ENCODE measurements around the gene TRIM37. TPM values are rescaled to one million over a fixed set of nuclear protein-coding genes. Genes with fewer than 3 reads are reported as not detected.
A peak's percentile ranks its signal among the peaks of the same experiment; 100 is the strongest.

The TRIM37 gene
- total RNA-seq, 2 experiments from 2014 or later: 19.9 to 24.1 TPM

DNA sequence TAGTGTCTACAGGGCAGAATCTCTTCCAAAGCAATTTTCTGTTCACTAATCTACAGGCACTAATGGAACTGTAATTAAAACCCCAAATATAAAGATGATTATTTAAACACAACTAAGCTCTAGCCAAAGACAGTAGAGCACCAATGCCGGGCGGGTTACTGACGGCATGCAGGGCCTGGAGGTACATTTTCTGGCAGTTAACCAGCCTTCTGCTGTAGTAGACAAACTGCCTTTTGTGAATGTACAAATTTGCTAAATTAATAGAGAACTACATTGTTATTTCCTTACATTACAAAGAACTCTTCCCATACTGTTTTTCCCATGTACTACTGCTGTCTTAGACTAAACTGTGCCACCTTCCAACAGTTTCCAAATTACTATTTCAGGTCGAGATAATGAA lies 107.8 kb downstream of the TRIM37 start:
- intact Hi-C loops (cut with micrococcal nuclease): no loop called here
- Mint-ChIP-seq H3K27ac (no peak overlapping the region), H3K36me3 (ENCODE audit: low read depth) (peaks cover 19% of the 10 kb centered on the region)

DNA sequence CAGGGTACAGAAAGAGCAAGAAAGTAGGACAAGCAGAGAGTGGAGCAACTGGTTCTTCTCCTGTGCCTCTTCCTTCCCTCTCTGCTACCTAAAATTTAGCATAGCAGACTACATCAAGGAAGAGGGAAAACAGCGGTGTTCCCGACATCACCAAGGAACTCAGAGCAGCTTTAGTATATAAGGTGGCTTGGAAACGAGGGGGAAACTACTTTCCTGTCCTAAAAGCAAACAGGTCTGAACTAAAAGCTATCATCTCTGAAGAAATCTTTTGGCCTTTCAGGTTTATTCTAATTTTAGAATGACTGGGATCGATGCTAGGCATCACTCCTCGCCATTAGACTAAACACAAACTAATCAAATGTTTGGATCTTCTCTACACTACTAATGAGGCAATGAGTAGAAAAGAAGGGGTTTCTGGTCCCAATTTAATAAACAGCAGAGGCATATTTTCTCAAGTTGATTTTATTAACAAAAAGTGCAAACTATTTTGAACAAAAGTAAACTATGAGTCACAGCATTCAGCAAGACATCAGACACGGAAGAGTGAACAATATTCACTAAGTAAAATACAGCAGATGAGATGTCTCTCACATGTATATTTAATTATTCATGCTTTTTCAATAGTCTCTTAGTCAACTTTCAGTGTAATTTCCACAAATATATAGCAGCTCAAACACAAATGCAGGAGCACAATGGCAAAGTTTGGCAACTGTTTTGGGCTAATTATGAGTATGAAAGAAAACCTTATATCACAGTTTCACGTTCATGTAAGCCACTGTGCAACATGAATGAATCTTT lies 108.7 kb downstream of the TRIM37 start:
- peaks cover 19% of the 10 kb centered on the region for H3K36me3 Mint-ChIP-seq (ENCODE audit: low read depth)
- H3K27me3 Mint-ChIP-seq (ENCODE audit: low read depth): no peaks in the 10 kb centered on the region
- no peak overlapping the region for H3K4me3 Mint-ChIP-seq
- DNase-seq: no peak
- intact Hi-C loops (cut with micrococcal nuclease): no loop called here
- CTCF ChIA-PET: no interaction called here
- no peak overlapping the region for H3K27ac Mint-ChIP-seq
- no peaks in the 10 kb centered on the region for H3K9me3 Mint-ChIP-seq
- H3K4me1 Mint-ChIP-seq (ENCODE audit: low read depth): peaks cover 37% of the 10 kb centered on the region

More for the DNA sequence above, 107.8 kb downstream of the TRIM37 start:
- Mint-ChIP-seq H3K27me3 (ENCODE audit: low read depth) (no peaks in the 10 kb centered on the region), H3K9me3 (no peaks in the 10 kb centered on the region), H3K4me1 (ENCODE audit: low read depth) (peaks cover 35% of the 10 kb centered on the region), H3K4me3 (no peak overlapping the region)
- CTCF ChIA-PET: no interaction called here
- DNase-seq: no peak

GRCh38 chr17:58996968-58997367 lies 109.7 kb downstream of the TRIM37 start:
- Mint-ChIP-seq H3K27ac (no peak overlapping the region), H3K4me3 (no peak overlapping the region), H3K27me3 (ENCODE audit: low read depth) (no peaks in the 10 kb centered on the region), H3K4me1 (ENCODE audit: low read depth) (peaks cover 32% of the 10 kb centered on the region), H3K36me3 (ENCODE audit: low read depth) (peaks cover 19% of the 10 kb centered on the region), H3K9me3 (no peaks in the 10 kb centered on the region)
- no peak for DNase-seq
- intact Hi-C loops (cut with micrococcal nuclease): no loop called here
- CTCF ChIA-PET: no interaction called here

DNA sequence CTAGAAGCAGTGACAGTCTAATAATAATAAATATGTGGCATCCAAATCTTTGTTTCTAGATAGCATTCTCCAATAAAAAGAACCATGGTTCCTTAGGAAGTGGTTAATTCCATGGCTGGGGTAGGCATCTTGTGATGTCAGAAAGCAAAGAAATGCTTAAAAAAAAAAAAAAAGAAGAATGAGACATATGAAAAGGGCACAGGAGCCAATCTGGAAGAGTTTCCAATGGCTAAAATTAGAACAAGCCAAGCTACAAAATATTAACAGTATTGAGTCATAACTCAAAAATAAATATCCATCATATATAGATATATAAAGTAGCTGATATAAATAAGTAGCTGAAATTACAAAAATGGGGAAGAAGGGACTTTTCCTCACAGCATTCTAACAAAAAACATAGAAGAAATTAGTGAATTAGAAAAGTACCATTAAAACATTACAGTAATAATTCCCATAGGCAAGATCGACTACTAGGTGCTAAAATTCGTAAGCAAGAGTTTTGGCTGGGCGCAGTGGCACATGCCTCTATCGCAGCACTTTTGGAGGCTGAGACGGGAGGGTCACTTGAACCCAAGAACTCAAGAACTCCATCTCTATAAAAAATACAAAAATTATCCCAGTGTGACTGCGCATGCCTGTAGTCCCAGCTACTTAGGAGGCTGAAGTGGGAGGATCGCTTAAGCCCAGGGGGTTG lies 111.3 kb downstream of the TRIM37 start:
- Mint-ChIP-seq H3K36me3 (ENCODE audit: low read depth) (peaks cover 15% of the 10 kb centered on the region), H3K27me3 (ENCODE audit: low read depth) (no peaks in the 10 kb centered on the region), H3K4me1 (ENCODE audit: low read depth) (peaks cover 23% of the 10 kb centered on the region), H3K4me3 (no peak overlapping the region), H3K27ac (no peak overlapping the region), H3K9me3 (no peaks in the 10 kb centered on the region)
- DNase-seq: no peak
- CTCF ChIA-PET: no interaction called here
- intact Hi-C loops (cut with micrococcal nuclease): no loop called here

GRCh38 chr17:58993311-58993710 lies 113.4 kb downstream of the TRIM37 start:
- Mint-ChIP-seq H3K36me3 (ENCODE audit: low read depth) (peaks cover 2% of the 10 kb centered on the region), H3K4me1 (ENCODE audit: low read depth) (peaks cover 14% of the 10 kb centered on the region), H3K27ac (no peak overlapping the region), H3K27me3 (ENCODE audit: low read depth) (no peaks in the 10 kb centered on the region), H3K4me3 (no peak overlapping the region), H3K9me3 (no peaks in the 10 kb centered on the region)
- no peak for DNase-seq
- intact Hi-C loops (cut with micrococcal nuclease): no loop called here
- CTCF ChIA-PET: no interaction called here

- Mint-ChIP-seq H3K4me3 (no peak overlapping the region), H3K4me1 (ENCODE audit: low read depth) (peaks cover 11% of the 10 kb centered on the region), H3K36me3 (ENCODE audit: low read depth) (no peaks in the 10 kb centered on the region), H3K9me3 (no peaks in the 10 kb centered on the region), H3K27me3 (ENCODE audit: low read depth) (no peaks in the 10 kb centered on the region), H3K27ac (no peak overlapping the region)
- peak; percentile 8 for DNase-seq
- CTCF ChIA-PET: no interaction called here
- intact Hi-C loops (cut with micrococcal nuclease): no loop called here
Measured at GRCh38 chr17:58991718-58992331, 114.9 kb downstream of the TRIM37 start.

- H3K27me3 Mint-ChIP-seq (ENCODE audit: low read depth): no peaks in the 10 kb centered on the region
- H3K9me3 Mint-ChIP-seq: no peaks in the 10 kb centered on the region
- H3K36me3 Mint-ChIP-seq (ENCODE audit: low read depth): no peaks in the 10 kb centered on the region
- H3K4me1 Mint-ChIP-seq (ENCODE audit: low read depth): peaks cover 16% of the 10 kb centered on the region
- intact Hi-C loops (cut with micrococcal nuclease): no loop called here
- DNase-seq: no peak
- CTCF ChIA-PET: interaction anchor here (0.6 to 1.0 kb wide), 2 partner anchors 15 to 29 kb away, joined by 5 read pairs; no protein-coding TSS in a partner anchor
- H3K27ac Mint-ChIP-seq: no peak overlapping the region
- no peak overlapping the region for H3K4me3 Mint-ChIP-seq
Measured at GRCh38 chr17:58989629-58990028, 117.1 kb downstream of the TRIM37 start.

- H3K4me1 Mint-ChIP-seq (ENCODE audit: low read depth): peaks cover 8% of the 10 kb centered on the region
- no peak overlapping the region for H3K27ac Mint-ChIP-seq
- no peak overlapping the region for H3K4me3 Mint-ChIP-seq
- no peaks in the 10 kb centered on the region for H3K9me3 Mint-ChIP-seq
- peak; percentile 59 for DNase-seq
- CTCF ChIA-PET: no interaction called here
- H3K27me3 Mint-ChIP-seq (ENCODE audit: low read depth): no peaks in the 10 kb centered on the region
- no peaks in the 10 kb centered on the region for H3K36me3 Mint-ChIP-seq (ENCODE audit: low read depth)
- intact Hi-C loops (cut with micrococcal nuclease): loop anchor here (2.0 kb wide), 1 partner anchor 15 kb away; no protein-coding TSS in a partner anchor
Measured at GRCh38 chr17:58985971-58986370, 120.7 kb downstream of the TRIM37 start.

DNA sequence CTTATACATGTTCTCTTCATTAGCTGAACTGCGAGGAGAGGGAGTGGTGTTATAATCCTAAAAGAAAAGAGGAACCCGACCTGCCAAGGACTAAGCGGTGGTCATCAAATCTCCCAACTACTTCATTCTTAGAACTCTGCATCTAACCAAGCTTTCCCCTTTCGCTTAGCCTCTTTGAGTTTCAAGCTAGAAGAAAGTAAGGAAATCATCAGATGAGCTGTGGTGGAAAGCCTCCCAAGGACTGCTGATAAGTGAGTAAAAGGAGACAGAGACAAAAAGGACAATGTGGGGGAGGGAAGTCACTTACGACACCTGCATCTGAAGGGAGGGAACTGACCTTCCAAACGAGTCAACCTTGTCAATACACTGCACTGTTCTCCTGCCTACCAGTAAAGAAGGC lies 121.3 kb downstream of the TRIM37 start:
- DNase-seq: no peak
- Mint-ChIP-seq H3K27ac (no peak overlapping the region), H3K36me3 (ENCODE audit: low read depth) (no peaks in the 10 kb centered on the region), H3K27me3 (ENCODE audit: low read depth) (no peaks in the 10 kb centered on the region), H3K9me3 (no peaks in the 10 kb centered on the region), H3K4me3 (no peak overlapping the region), H3K4me1 (ENCODE audit: low read depth) (peaks cover 8% of the 10 kb centered on the region)
- CTCF ChIA-PET: interaction anchor here (0.6 kb wide), 1 partner anchor 28 kb away, joined by 5 read pairs; no protein-coding TSS in a partner anchor
- intact Hi-C loops (cut with micrococcal nuclease): no loop called here

- Mint-ChIP-seq H3K4me1 (ENCODE audit: low read depth) (peaks cover 8% of the 10 kb centered on the region), H3K9me3 (no peaks in the 10 kb centered on the region), H3K27ac (no peak overlapping the region), H3K36me3 (ENCODE audit: low read depth) (no peaks in the 10 kb centered on the region), H3K27me3 (ENCODE audit: low read depth) (no peaks in the 10 kb centered on the region), H3K4me3 (no peak overlapping the region)
- intact Hi-C loops (cut with micrococcal nuclease): no loop called here
- no peak for DNase-seq
- CTCF ChIA-PET: no interaction called here
Measured at GRCh38 chr17:58982626-58983025, 124.1 kb downstream of the TRIM37 start.

GRCh38 chr17:58980706-58981481 lies 125.8 kb downstream of the TRIM37 start:
- H3K27me3 Mint-ChIP-seq (ENCODE audit: low read depth): no peaks in the 10 kb centered on the region
- H3K4me3 Mint-ChIP-seq: no peak overlapping the region
- H3K36me3 Mint-ChIP-seq (ENCODE audit: low read depth): no peaks in the 10 kb centered on the region
- no peak overlapping the region for H3K27ac Mint-ChIP-seq
- DNase-seq: no peak
- H3K9me3 Mint-ChIP-seq: no peaks in the 10 kb centered on the region
- peaks cover 8% of the 10 kb centered on the region for H3K4me1 Mint-ChIP-seq (ENCODE audit: low read depth)
- intact Hi-C loops (cut with micrococcal nuclease): no loop called here
- CTCF ChIA-PET: interaction anchor here (0.6 to 1.0 kb wide), 2 partner anchors 22 to 158 kb away, joined by 3 read pairs; no protein-coding TSS in a partner anchor

GRCh38 chr17:58976541-58976940 lies 130.1 kb downstream of the TRIM37 start:
- CTCF ChIA-PET: no interaction called here
- Mint-ChIP-seq H3K4me1 (ENCODE audit: low read depth) (peaks cover 3% of the 10 kb centered on the region), H3K36me3 (ENCODE audit: low read depth) (no peaks in the 10 kb centered on the region), H3K9me3 (no peaks in the 10 kb centered on the region), H3K4me3 (no peak overlapping the region), H3K27ac (no peak overlapping the region), H3K27me3 (ENCODE audit: low read depth) (no peaks in the 10 kb centered on the region)
- intact Hi-C loops (cut with micrococcal nuclease): no loop called here
- DNase-seq: no peak
